HG02970 (cell line): ENCODE measurements around the gene CALHM3.
"Not testable (repeated sequence)": the region's sequence is repeated elsewhere in the genome, so short reads cannot be mapped to it uniquely, and the experiment has no call there.

ENCODE experiments used
- ATAC-seq: cut with Tn5 transposase; IDR thresholded peaks from one replicate; pipeline ENCODE4 v1.9.1; 2021; ENCODE audit warnings: mild to moderate bottlenecking, moderate library complexity, moderate number of reproducible peaks; ENCODE audit not compliant: unreplicated experiment, low FRiP score

The CALHM3 gene

GRCh38 chr10:103502849-103503660, 24.0 kb upstream of the CALHM3 start:
- ATAC-seq: no peak

- no peak for ATAC-seq
These were observed 22.1 kb upstream of the CALHM3 start for GRCh38 chr10:103501186-103501585.

GRCh38 chr10:103500481-103500880, 21.4 kb upstream of the CALHM3 start:
- no peak for ATAC-seq

DNA sequence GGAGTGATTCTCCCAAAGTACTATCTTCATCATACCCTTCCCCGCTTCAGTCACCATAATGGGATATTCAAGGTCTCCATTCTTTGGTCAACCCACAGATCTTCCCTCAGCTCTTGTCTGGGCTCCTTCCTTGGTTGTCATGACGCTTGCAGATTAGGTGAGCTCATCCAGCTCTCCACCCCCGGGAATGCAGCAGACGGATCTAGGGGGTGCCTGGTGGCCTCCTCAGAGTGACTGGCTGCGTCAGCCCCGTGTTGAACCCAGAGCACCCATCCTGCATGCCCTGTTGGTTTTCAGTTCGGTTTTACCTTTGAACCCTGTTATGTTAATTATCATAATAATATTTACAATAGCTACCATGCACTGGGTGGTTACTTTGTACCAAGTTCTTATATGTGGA, 20.8 kb upstream of the CALHM3 start:
- ATAC-seq: no peak

GRCh38 chr10:103498936-103499638, 20.0 kb upstream of the CALHM3 start:
- no peak for ATAC-seq

- ATAC-seq: no peak
These were observed 18.3 kb upstream of the CALHM3 start for GRCh38 chr10:103497161-103497915.

GRCh38 chr10:103495321-103495720, 16.3 kb upstream of the CALHM3 start:
- ATAC-seq: no peak

- no peak for ATAC-seq
These were observed 15.2 kb upstream of the CALHM3 start for GRCh38 chr10:103493916-103494877.

DNA sequence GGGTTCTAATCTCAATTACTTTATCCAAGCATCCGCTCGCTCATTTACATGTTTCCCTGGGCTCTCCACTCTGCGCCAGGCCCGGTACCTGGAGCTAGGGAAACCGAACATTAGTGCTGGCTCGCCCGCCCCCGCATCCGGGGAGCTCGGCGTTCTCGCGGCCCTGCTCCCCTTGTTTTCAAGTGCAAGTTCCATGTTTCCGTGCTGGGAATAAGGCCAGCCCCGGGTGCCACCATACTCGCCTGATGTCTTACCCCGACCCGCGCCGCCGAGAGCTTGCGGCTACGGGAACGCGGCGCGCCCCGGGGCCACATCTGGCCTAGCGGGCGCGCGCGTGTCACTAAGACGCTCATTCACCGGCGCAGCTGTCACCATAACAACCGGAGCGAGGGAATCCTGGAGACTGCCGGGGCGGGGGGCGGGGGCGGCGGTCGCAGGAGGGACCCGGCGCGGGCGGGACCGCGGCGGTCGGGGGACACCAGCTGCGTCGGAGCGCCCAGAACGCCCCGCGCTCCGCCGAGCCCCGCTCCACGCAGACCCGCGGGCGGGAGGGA, 14.4 kb upstream of the CALHM3 start, which contains the start of gene NEURL1:
TSS of gene NEURL1 (plus strand) at position 344 of the 554 bp plus-strand sequence. CDS start 683 bp downstream, outside the sequence.
- ATAC-seq: no peak

DNA sequence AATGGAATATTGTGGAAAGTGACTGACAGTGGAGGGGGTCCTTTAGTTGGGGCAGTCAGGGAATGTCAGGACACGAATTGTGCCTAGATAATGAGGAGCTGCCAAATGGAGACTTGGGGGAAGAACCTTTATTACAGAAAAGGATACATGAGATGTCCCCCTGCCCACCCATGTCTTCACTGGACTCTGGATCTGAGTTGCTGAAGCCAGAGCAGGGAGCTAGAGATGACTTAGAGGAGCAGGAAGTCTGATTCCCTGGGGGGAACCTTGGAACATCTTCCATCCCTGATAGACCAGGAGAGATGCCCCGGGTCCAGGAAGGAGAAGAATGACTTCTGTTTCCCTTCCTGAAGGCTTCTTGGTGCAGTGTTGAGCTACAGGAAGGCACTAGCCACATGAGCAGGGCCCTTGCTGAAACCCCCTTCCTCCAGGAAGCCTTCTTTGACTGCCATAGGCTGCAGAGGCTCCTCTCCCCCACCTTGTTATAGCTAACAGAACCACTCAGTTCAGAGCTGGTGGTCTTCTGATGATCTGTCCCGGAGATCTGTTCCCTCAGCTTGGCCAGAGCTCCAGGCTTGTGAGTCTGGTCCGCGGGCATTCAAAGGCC, 13.7 kb upstream of the CALHM3 start:
- no peak for ATAC-seq

- no peak for ATAC-seq
These were observed 12.8 kb upstream of the CALHM3 start for GRCh38 chr10:103491729-103492364.

DNA sequence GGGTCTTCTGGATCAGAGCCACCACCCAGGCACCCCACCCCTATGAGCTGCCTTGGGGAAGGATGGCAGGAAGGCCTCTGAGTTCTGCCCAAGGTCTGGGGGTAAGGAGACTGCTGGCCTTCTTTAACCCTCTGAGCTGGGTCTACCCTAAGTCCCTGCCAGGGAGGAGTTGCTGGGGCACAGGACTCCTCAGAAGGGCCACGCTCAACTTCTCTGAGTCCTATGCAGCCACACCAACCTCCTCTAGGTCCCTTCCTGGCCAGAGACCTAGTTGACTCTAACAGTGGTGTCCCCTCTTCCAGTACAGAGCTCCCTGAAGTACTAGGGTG, 11.9 kb upstream of the CALHM3 start:
- no peak for ATAC-seq

DNA sequence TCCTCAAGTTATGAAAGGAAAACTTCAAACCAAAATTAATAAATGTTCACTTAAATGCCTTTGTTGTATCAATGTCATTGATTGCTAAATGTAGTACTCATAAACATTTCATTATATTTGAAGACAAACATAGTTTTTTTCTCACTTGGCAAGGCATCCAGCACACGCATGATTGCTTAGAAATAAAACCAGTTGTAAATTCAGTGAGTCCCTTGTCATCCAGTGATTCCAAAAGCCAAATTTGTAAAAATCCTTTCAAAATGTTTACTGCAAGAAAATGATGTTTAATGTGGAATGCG, 8.3 kb upstream of the CALHM3 start:
- ATAC-seq: no peak

GRCh38 chr10:103486635-103487409, 7.8 kb upstream of the CALHM3 start:
- ATAC-seq: not testable (repeated sequence)

GRCh38 chr10:103481974-103482531, 3.0 kb upstream of the CALHM3 start:
- ATAC-seq: no peak

DNA sequence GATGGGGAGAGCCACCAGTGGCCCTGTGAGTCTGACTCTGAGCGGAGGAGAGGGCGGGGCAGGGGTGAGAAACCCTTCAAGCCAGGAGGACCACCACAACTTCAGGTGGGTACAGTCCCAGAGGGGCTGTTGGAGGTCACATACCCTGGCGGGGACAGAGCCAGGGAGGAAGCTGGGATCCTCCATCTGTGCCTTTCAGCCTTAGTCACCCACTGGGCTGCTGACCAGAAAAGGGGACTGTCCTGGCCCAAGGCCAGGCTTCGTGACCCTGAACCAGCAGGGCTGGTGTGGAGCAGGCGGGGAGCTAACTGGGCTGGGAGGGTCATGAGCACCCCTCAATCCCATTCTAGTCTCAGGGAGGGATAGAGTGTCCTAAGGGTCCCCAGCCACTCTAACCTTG, 1.5 kb upstream of the CALHM3 start:
- ATAC-seq: no peak

- no peak for ATAC-seq
These were observed 369 bp downstream of the CALHM3 start for GRCh38 chr10:103478671-103479070.
